Head of caudate nucleus (tissue), 42 donors: ENCODE measurements around the gene SCNN1A.

Source experiments
- DNase-seq, 42 donors: peaks; one replicate each; pipeline versions ENCODE4 v3.0.0 to v3.0.0-alpha.2; 2020 to 2021; ENCODE audit warnings: mixed read lengths in 7 of 42
- intact Hi-C: fragments of 100-400 bp; cut with DNase I; formaldehyde crosslinking; loops from one replicate; pipeline ENCODE4 v1.15.0; 2022

Gene SCNN1A

GRCh38 chr12:6312529-6313325 lies 62.6 kb downstream of the SCNN1A start:
- intact Hi-C loops: no loop called here
- no peak for DNase-seq

- no peak for DNase-seq
- intact Hi-C loops: no loop called here
These were observed 63.4 kb downstream of the SCNN1A start for GRCh38 chr12:6311822-6312528.

- DNase-seq: no peak
These were observed 64.4 kb downstream of the SCNN1A start for GRCh38 chr12:6310771-6311610.

GRCh38 chr12:6307529-6307928 lies 67.8 kb downstream of the SCNN1A start:
- intact Hi-C loops: no loop called here

More at GRCh38 chr12:6310771-6311610, 64.4 kb downstream of the SCNN1A start:
- intact Hi-C loops: no loop called here

GRCh38 chr12:6306599-6307220 lies 68.7 kb downstream of the SCNN1A start:
- intact Hi-C loops: no loop called here
- DNase-seq: no peak

More at GRCh38 chr12:6307529-6307928, 67.8 kb downstream of the SCNN1A start:
- DNase-seq: peak in 21 of 42 donors; percentile 10 to 57 (median 33)

GRCh38 chr12:6306151-6306550 lies 69.2 kb downstream of the SCNN1A start:
- DNase-seq: no peak
- intact Hi-C loops: no loop called here

- no peak for DNase-seq
- intact Hi-C loops: no loop called here
These were observed 72.3 kb downstream of the SCNN1A start for GRCh38 chr12:6303071-6303470.

GRCh38 chr12:6302621-6303020 lies 72.7 kb downstream of the SCNN1A start:
- intact Hi-C loops: no loop called here
- no peak for DNase-seq

- intact Hi-C loops: no loop called here
- DNase-seq: no peak
These were observed 73.6 kb downstream of the SCNN1A start for GRCh38 chr12:6301721-6302120.

- intact Hi-C loops: no loop called here
These were observed 78.2 kb downstream of the SCNN1A start for GRCh38 chr12:6297170-6297569.

More at GRCh38 chr12:6297170-6297569, 78.2 kb downstream of the SCNN1A start:
- DNase-seq: no peak
